ENCODE measurements around the gene CNST.

Gene CNST

GRCh38 chr1:246566128-246566812 is at the start of gene CNST, which contains the start of gene TFB2M:
CNST (plus strand) TSS chr1:246566456; CDS start chr1:246591563, 25,107 bp downstream.
TFB2M (minus strand) TSS chr1:246566261; CDS start chr1:246566138, 123 bp downstream.
- DNase-seq: peak; percentile 99

- no peak for DNase-seq
Observed at GRCh38 chr1:246517391-246517790, 48.9 kb upstream of the CNST start.

- DNase-seq: no peak
Observed at GRCh38 chr1:246518456-246519205, 47.6 kb upstream of the CNST start.

- no peak for DNase-seq
Observed at GRCh38 chr1:246519514-246519913, 46.7 kb upstream of the CNST start.

GRCh38 chr1:246526380-246526779 is 39.9 kb upstream of the CNST start:
- no peak for DNase-seq

- DNase-seq: no peak
Observed at GRCh38 chr1:246526915-246527314, 39.3 kb upstream of the CNST start.

- no peak for DNase-seq
Observed at GRCh38 chr1:246527402-246528088, 38.7 kb upstream of the CNST start.

- DNase-seq: no peak
Observed at GRCh38 chr1:246528933-246529731, 37.1 kb upstream of the CNST start.

GRCh38 chr1:246530482-246530881 is 35.8 kb upstream of the CNST start:
- no peak for DNase-seq

GRCh38 chr1:246532519-246532918 is 33.7 kb upstream of the CNST start:
- DNase-seq: no peak

- no peak for DNase-seq
Observed at GRCh38 chr1:246533371-246533905, 32.8 kb upstream of the CNST start.

GRCh38 chr1:246534114-246534513 is 32.1 kb upstream of the CNST start:
- DNase-seq: no peak

GRCh38 chr1:246537441-246537840 is 28.8 kb upstream of the CNST start:
- DNase-seq: no peak

GRCh38 chr1:246537887-246538286 is 28.4 kb upstream of the CNST start:
- DNase-seq: no peak

GRCh38 chr1:246540738-246541491 is 25.3 kb upstream of the CNST start:
- DNase-seq: no peak

GRCh38 chr1:246544001-246544400 is 22.3 kb upstream of the CNST start:
- no peak for DNase-seq

- no peak for DNase-seq
Observed at GRCh38 chr1:246549665-246550064, 16.6 kb upstream of the CNST start.

GRCh38 chr1:246550402-246550801 is 15.9 kb upstream of the CNST start:
- no peak for DNase-seq

GRCh38 chr1:246552110-246552509 is 14.1 kb upstream of the CNST start:
- no peak for DNase-seq

GRCh38 chr1:246554201-246554600 is 12.1 kb upstream of the CNST start:
- DNase-seq: no peak

- no peak for DNase-seq
Observed at GRCh38 chr1:246558041-246558440, 8.2 kb upstream of the CNST start.

GRCh38 chr1:246559310-246559709 is 6.9 kb upstream of the CNST start:
- DNase-seq: no peak

Measured in suppressor macrophage treated with lipopolysaccharide for 4 hours (primary cell).